WTC11 (cell line): Measurements from ENCODE around the gene KIF14. TPM values are rescaled to one million over a fixed set of nuclear protein-coding genes. Genes with fewer than 3 reads are reported as not detected.
"Not testable (repeated sequence)": the region's sequence is repeated elsewhere in the genome, so short reads cannot be mapped to it uniquely, and the experiment has no call there.

Experiments
- ATAC-seq: fragments of 200-7000 bp; cut with Tn5 transposase; 2 replicates; pipeline ENCODE4 v1.10.0; 2021; ENCODE audit warnings: mild to moderate bottlenecking, moderate library complexity
- CTCF ChIA-PET: fragments of 300-600 bp; sonication (Branson Sonifier 250); formaldehyde crosslinking; loops from one replicate; lab custom pipeline; 2021; ENCODE audit warnings: antibody characterized with exemption; lab: Charles Lee
- POLR2A ChIA-PET: fragments of 350-600 bp; sonication (Branson Sonifier 250); formaldehyde crosslinking; loops from one replicate; lab custom pipeline; 2021; ENCODE audit warnings: antibody characterized with exemption; lab: Charles Lee
- DNase-seq: peaks from one replicate; pipeline ENCODE4 v3.0.0; 2021; ENCODE audit warnings: low spot score
- H3K27ac Mint-ChIP-seq: 2 replicates; pipeline ENCODE4 v1.8.0; 2021; ENCODE audit warnings: mixed read lengths
- H3K27me3 Mint-ChIP-seq: 2 replicates; pipeline ENCODE4 v1.8.0; 2021; ENCODE audit warnings: low read depth, mild to moderate bottlenecking, moderate library complexity, mixed read lengths
- H3K36me3 Mint-ChIP-seq: 2 replicates; pipeline ENCODE4 v1.8.0; 2021; ENCODE audit warnings: mixed read lengths
- H3K4me1 Mint-ChIP-seq: 2 replicates; pipeline ENCODE4 v1.8.0; 2022; ENCODE audit warnings: mixed read lengths
- H3K4me3 Mint-ChIP-seq: 2 replicates; pipeline ENCODE4 v1.8.0; 2021; ENCODE audit warnings: mild to moderate bottlenecking, moderate library complexity, mixed read lengths
- H3K9me3 Mint-ChIP-seq: 2 replicates; pipeline ENCODE4 v1.8.0; 2021; ENCODE audit warnings: mixed read lengths
- AR ChIP-seq: fragments of 250-450 bp; sonication (Bioruptor Pico); IDR thresholded peaks from 2 replicates; pipeline ENCODE4 v1.9.0; 2021; ENCODE audit warnings: mild to moderate bottlenecking
- ATF1 ChIP-seq: sonication (generic); formaldehyde crosslinking; IDR thresholded peaks from 2 replicates; pipeline ENCODE4 v1.8.1; 2023; ENCODE audit warnings: mild to moderate bottlenecking, moderate library complexity, missing genetic modification reagents
- CREM ChIP-seq: sonication (generic); formaldehyde crosslinking; IDR thresholded peaks from 2 replicates; pipeline ENCODE4 v1.8.1; 2022; ENCODE audit warnings: mild to moderate bottlenecking, missing genetic modification reagents, moderate library complexity
- FOXJ3 ChIP-seq: sonication (generic); formaldehyde crosslinking; IDR thresholded peaks from 2 replicates; pipeline ENCODE4 v1.9.0; 2021; ENCODE audit warnings: missing genetic modification reagents, mild to moderate bottlenecking, borderline replicate concordance
- FOXK1 ChIP-seq: sonication (generic); formaldehyde crosslinking; IDR thresholded peaks from 2 replicates; pipeline ENCODE4 v1.8.0; 2022; ENCODE audit warnings: mild to moderate bottlenecking, moderate library complexity, missing genetic modification reagents
- FOXP4 ChIP-seq: sonication (generic); formaldehyde crosslinking; IDR thresholded peaks from 2 replicates; pipeline ENCODE4 v1.8.0; 2022; ENCODE audit warnings: mild to moderate bottlenecking, missing genetic modification reagents
- GTF2I ChIP-seq: fragments of 250-450 bp; sonication (Bioruptor Pico); conservative IDR thresholded peaks from 2 replicates; pipeline ENCODE4 v1.4.0; 2021; ENCODE audit warnings: mild to moderate bottlenecking
- MYBL2 ChIP-seq: sonication (generic); formaldehyde crosslinking; IDR thresholded peaks from 2 replicates; pipeline ENCODE4 v1.8.1; 2023; ENCODE audit warnings: mild to moderate bottlenecking, moderate library complexity, missing genetic modification reagents
- PRRX2 ChIP-seq: fragments of 250-450 bp; sonication (Bioruptor Pico); IDR thresholded peaks from 2 replicates; pipeline ENCODE4 v1.8.0; 2021; ENCODE audit warnings: mild to moderate bottlenecking
- SMAD4 ChIP-seq: sonication (generic); formaldehyde crosslinking; IDR thresholded peaks from 2 replicates; pipeline ENCODE4 v1.8.0; 2022; ENCODE audit warnings: mild to moderate bottlenecking, missing genetic modification reagents
- SOX15 ChIP-seq: fragments of 250-450 bp; sonication (Bioruptor Pico); IDR thresholded peaks from 2 replicates; pipeline ENCODE4 v1.9.0; 2021; ENCODE audit warnings: mild to moderate bottlenecking
- TCF7 ChIP-seq: sonication (generic); formaldehyde crosslinking; IDR thresholded peaks from 2 replicates; pipeline ENCODE4 v1.8.0; 2022; ENCODE audit warnings: mild to moderate bottlenecking, low read depth, missing genetic modification reagents, moderate library complexity
- ZNF138 ChIP-seq: sonication (generic); formaldehyde crosslinking; conservative IDR thresholded peaks from 2 replicates; pipeline ENCODE4 v1.8.1; 2022; ENCODE audit warnings: mild to moderate bottlenecking, moderate library complexity, missing genetic modification reagents
- ZNF416 ChIP-seq: fragments of 250-450 bp; sonication (Bioruptor Pico); IDR thresholded peaks from 2 replicates; pipeline ENCODE4 v1.9.0; 2021; ENCODE audit warnings: mild to moderate bottlenecking, inconsistent platforms
- ZNF532 ChIP-seq: fragments of 250-450 bp; sonication (Bioruptor Pico); IDR thresholded peaks from 2 replicates; pipeline ENCODE4 v1.9.0; 2021; ENCODE audit warnings: mild to moderate bottlenecking, borderline replicate concordance
- ZNF671 ChIP-seq: fragments of 250-450 bp; sonication (Bioruptor Pico); IDR thresholded peaks from 2 replicates; pipeline ENCODE4 v1.8.0; 2021; ENCODE audit warnings: mild to moderate bottlenecking
- total RNA-seq: library from RNA; stranded (reverse); gene quantifications from 3 replicates; pipeline ENCODE4 v1.2.3, GENCODE V29; 2021
- TF ChIP-seq, protein P1 (sequence below): sonication (generic); formaldehyde crosslinking; IDR thresholded peaks from 2 replicates; pipeline ENCODE4 v1.8.0; 2022; ENCODE audit warnings: missing genetic modification reagents

Gene KIF14
- total RNA-seq, 1 experiment from 2014 or later: 24.4 TPM

GRCh38 chr1:200556002-200556401 is 64.5 kb downstream of the KIF14 start:
- Mint-ChIP-seq H3K27me3 (no peaks in the 10 kb centered on the region), H3K4me3 (no peak overlapping the region), H3K27ac (no peak overlapping the region), H3K36me3 (peaks cover 19% of the 10 kb centered on the region), H3K9me3 (no peaks in the 10 kb centered on the region), H3K4me1 (no peaks in the 10 kb centered on the region)
- TF ChIP-seq, protein P1, sequence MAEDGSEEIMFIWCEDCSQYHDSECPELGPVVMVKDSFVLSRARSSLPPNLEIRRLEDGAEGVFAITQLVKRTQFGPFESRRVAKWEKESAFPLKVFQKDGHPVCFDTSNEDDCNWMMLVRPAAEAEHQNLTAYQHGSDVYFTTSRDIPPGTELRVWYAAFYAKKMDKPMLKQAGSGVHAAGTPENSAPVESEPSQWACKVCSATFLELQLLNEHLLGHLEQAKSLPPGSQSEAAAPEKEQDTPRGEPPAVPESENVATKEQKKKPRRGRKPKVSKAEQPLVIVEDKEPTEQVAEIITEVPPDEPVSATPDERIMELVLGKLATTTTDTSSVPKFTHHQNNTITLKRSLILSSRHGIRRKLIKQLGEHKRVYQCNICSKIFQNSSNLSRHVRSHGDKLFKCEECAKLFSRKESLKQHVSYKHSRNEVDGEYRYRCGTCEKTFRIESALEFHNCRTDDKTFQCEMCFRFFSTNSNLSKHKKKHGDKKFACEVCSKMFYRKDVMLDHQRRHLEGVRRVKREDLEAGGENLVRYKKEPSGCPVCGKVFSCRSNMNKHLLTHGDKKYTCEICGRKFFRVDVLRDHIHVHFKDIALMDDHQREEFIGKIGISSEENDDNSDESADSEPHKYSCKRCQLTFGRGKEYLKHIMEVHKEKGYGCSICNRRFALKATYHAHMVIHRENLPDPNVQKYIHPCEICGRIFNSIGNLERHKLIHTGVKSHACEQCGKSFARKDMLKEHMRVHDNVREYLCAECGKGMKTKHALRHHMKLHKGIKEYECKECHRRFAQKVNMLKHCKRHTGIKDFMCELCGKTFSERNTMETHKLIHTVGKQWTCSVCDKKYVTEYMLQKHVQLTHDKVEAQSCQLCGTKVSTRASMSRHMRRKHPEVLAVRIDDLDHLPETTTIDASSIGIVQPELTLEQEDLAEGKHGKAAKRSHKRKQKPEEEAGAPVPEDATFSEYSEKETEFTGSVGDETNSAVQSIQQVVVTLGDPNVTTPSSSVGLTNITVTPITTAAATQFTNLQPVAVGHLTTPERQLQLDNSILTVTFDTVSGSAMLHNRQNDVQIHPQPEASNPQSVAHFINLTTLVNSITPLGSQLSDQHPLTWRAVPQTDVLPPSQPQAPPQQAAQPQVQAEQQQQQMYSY (CRISPR knock-in tag): no peak
- TF ChIP-seq ZNF532 (no peak), TCF7 (no peak), ATF1 (CRISPR knock-in tag) (no peak), PRRX2 (CRISPR knock-in tag) (no peak), FOXP4 (CRISPR knock-in tag) (no peak), MYBL2 (no peak), ZNF416 (CRISPR knock-in tag) (no peak), FOXJ3 (no peak), ZNF138 (no peak), FOXK1 (no peak), ZNF671 (CRISPR knock-in tag) (no peak)
- no peak for DNase-seq
- ChIA-PET CTCF (interaction anchor here (0.6 to 1.3 kb wide), 5 partner anchors 19 to 319 kb away, joined by 3 to 5 read pairs (median 3); no protein-coding TSS in a partner anchor), POLR2A (no interaction called here)
- no peak; the same call in 1 of the 2 replicates for ATAC-seq

GRCh38 chr1:200552737-200553136 is 67.8 kb downstream of the KIF14 start:
- H3K36me3 Mint-ChIP-seq: peaks cover 11% of the 10 kb centered on the region
- DNase-seq, H3K4me3 Mint-ChIP-seq, H3K27me3 Mint-ChIP-seq, ATAC-seq, POLR2A ChIA-PET, CTCF ChIA-PET, H3K9me3 Mint-ChIP-seq, H3K27ac Mint-ChIP-seq, H3K4me1 Mint-ChIP-seq: not testable (repeated sequence)

GRCh38 chr1:200550367-200550766 is 70.2 kb downstream of the KIF14 start:
- POLR2A ChIA-PET: no interaction called here
- TF ChIP-seq AR (CRISPR knock-in tag) (no peak), CREM (CRISPR knock-in tag) (no peak), GTF2I (no peak), SOX15 (no peak), SMAD4 (CRISPR knock-in tag) (no peak)
- Mint-ChIP-seq H3K27ac (no peak overlapping the region; the same call in 1 of the 2 replicates), H3K4me3 (no peak overlapping the region), H3K9me3 (no peaks in the 10 kb centered on the region), H3K4me1 (peaks cover 3% of the 10 kb centered on the region; the same call in 1 of the 2 replicates), H3K27me3 (no peaks in the 10 kb centered on the region), H3K36me3 (peaks cover 5% of the 10 kb centered on the region)
- CTCF ChIA-PET: interaction anchor here (1.0 to 3.3 kb wide), 3 partner anchors 9 to 72 kb away, joined by 4 to 19 read pairs (median 4); no protein-coding TSS in a partner anchor
- no peak for DNase-seq
- no peak for ATAC-seq
